Mesendoderm (in vitro differentiated cells): Measurements from ENCODE around the gene PRKCB.
"Not testable (repeated sequence)": the region's sequence is repeated elsewhere in the genome, so short reads cannot be mapped to it uniquely, and the experiment has no call there.

Experiments
- DNase-seq: peaks from one replicate; pipeline ENCODE4 v3.0.0; 2013
- H2AK5ac ChIP-seq: 2 replicates; pipeline ENCODE4 v1.6.1; 2013; ENCODE audit warnings: low read length, inconsistent platforms
- H2BK120ac ChIP-seq: 2 replicates; pipeline ENCODE4 v1.6.1; 2013; ENCODE audit warnings: low read depth, mild to moderate bottlenecking, low read length, moderate library complexity, mixed read lengths
- H2BK15ac ChIP-seq: replicated peaks from 2 replicates; pipeline ENCODE4 v1.6.1; 2013; ENCODE audit warnings: low read depth, mild to moderate bottlenecking, moderate library complexity
- H2BK5ac ChIP-seq: 2 replicates; pipeline ENCODE4 v1.6.1; 2013; ENCODE audit warnings: low read length, inconsistent platforms
- H3K18ac ChIP-seq: 2 replicates; pipeline ENCODE4 v1.6.1; 2013; ENCODE audit warnings: mild to moderate bottlenecking, low read length, mixed read lengths
- H3K23ac ChIP-seq: one replicate; pipeline ENCODE4 v1.6.1; 2013; ENCODE audit warnings: low read length
- H3K27ac ChIP-seq: 2 replicates; pipeline ENCODE4 v1.5.1; 2013; ENCODE audit warnings: low read depth, mild to moderate bottlenecking, inconsistent platforms, low read length, moderate library complexity
- H3K27me3 ChIP-seq: 2 replicates; pipeline ENCODE4 v1.6.1; 2013; ENCODE audit warnings: low read length, control low read depth, mild to moderate bottlenecking, inconsistent platforms; ENCODE audit not compliant: insufficient read depth, poor library complexity
- H3K36me3 ChIP-seq: 2 replicates; pipeline ENCODE4 v1.6.1; 2013; ENCODE audit warnings: low read length, inconsistent platforms; ENCODE audit not compliant: control insufficient read depth, insufficient read depth
- H3K4ac ChIP-seq: one replicate; pipeline ENCODE4 v1.6.1; 2013; ENCODE audit warnings: low read depth, mild to moderate bottlenecking, low read length, moderate library complexity
- H3K4me1 ChIP-seq: 2 replicates; pipeline ENCODE4 v1.6.1; 2013; ENCODE audit warnings: low read depth, low read length, inconsistent platforms; ENCODE audit not compliant: control insufficient read depth
- H3K4me2 ChIP-seq: 2 replicates; pipeline ENCODE4 v1.6.1; 2013; ENCODE audit warnings: low read length
- H3K4me3 ChIP-seq: 2 replicates; pipeline ENCODE4 v1.5.1; 2013; ENCODE audit warnings: mild to moderate bottlenecking, low read length
- H3K56ac ChIP-seq: one replicate; pipeline ENCODE4 v1.6.1; 2013; ENCODE audit warnings: low read length
- H3K79me1 ChIP-seq: 2 replicates; pipeline ENCODE4 v1.6.1; 2013; ENCODE audit warnings: low read length, inconsistent platforms
- H3K79me2 ChIP-seq: 2 replicates; pipeline ENCODE4 v1.6.1; 2013; ENCODE audit warnings: mild to moderate bottlenecking, low read length; ENCODE audit not compliant: control insufficient read depth, insufficient read depth
- H3K9ac ChIP-seq: 2 replicates; pipeline ENCODE4 v1.6.1; 2013; ENCODE audit warnings: low read length, inconsistent platforms
- H4K5ac ChIP-seq: one replicate; pipeline ENCODE4 v1.6.1; 2013; ENCODE audit warnings: low read length
- H4K8ac ChIP-seq: one replicate; pipeline ENCODE4 v1.6.1; 2013; ENCODE audit warnings: low read depth, mild to moderate bottlenecking, control low read depth, low read length, moderate library complexity
- WGBS: extraction: QIAGEN DNeasy Blood & Tissue Kit; methylation state at CpG from one replicate; pipeline ENCODE4 v1.1.7; 2013; ENCODE audit warnings: low lambda C conversion rate, missing lambda C conversion rate; ENCODE audit not compliant: insufficient coverage; ENCODE audit errors: extremely low coverage; 5-methylcytosine and 5-hydroxymethylcytosine counted together

PRKCB gene

GRCh38 chr16:24105471-24105870 lies 269.7 kb downstream of the PRKCB start:
- H3K36me3 ChIP-seq, H3K4me1 ChIP-seq, H4K8ac ChIP-seq, H3K27ac ChIP-seq, DNase-seq, H3K27me3 ChIP-seq, H2AK5ac ChIP-seq, H3K4ac ChIP-seq, H4K5ac ChIP-seq, H3K4me2 ChIP-seq, H3K23ac ChIP-seq, H2BK5ac ChIP-seq, H3K56ac ChIP-seq, H3K79me2 ChIP-seq, H2BK120ac ChIP-seq, H3K9ac ChIP-seq, H2BK15ac ChIP-seq, H3K18ac ChIP-seq, H3K4me3 ChIP-seq, H3K79me1 ChIP-seq: not testable (repeated sequence)
- WGBS, result no CpG with 5 or more reads among the region's 2 CpGs

- H3K23ac ChIP-seq, DNase-seq, H2AK5ac ChIP-seq, H3K27ac ChIP-seq, H3K79me1 ChIP-seq, H3K18ac ChIP-seq, H3K36me3 ChIP-seq, H4K8ac ChIP-seq, H3K4me3 ChIP-seq, H3K9ac ChIP-seq, H3K27me3 ChIP-seq, H3K56ac ChIP-seq, H3K4ac ChIP-seq, H3K79me2 ChIP-seq, H3K4me2 ChIP-seq, H2BK120ac ChIP-seq, H4K5ac ChIP-seq, H2BK15ac ChIP-seq, H2BK5ac ChIP-seq, H3K4me1 ChIP-seq: not testable (repeated sequence)
- WGBS, result no CpG with 5 or more reads among the region's 1 CpG
These were observed 272.3 kb downstream of the PRKCB start for GRCh38 chr16:24108090-24108489.

GRCh38 chr16:24111724-24112302 lies 276.0 kb downstream of the PRKCB start:
- Histone ChIP-seq H2BK120ac (no peak overlapping the region), H3K79me1 (no peaks in the 10 kb centered on the region), H3K4me3 (no peak overlapping the region), H3K4me2 (no peak overlapping the region), H3K4me1 (no peaks in the 10 kb centered on the region), H4K5ac (no peak overlapping the region), H4K8ac (no peak overlapping the region), H3K36me3 (no peaks in the 10 kb centered on the region), H2BK5ac (no peak overlapping the region), H2AK5ac (no peak overlapping the region), H3K9ac (no peak overlapping the region), H3K23ac (no peak overlapping the region), H3K56ac (no peak overlapping the region), H2BK15ac (no peak overlapping the region), H3K18ac (no peak overlapping the region), H3K27ac (no peak overlapping the region), H3K4ac (no peak overlapping the region), H3K79me2 (no peaks in the 10 kb centered on the region), H3K27me3 (no peaks in the 10 kb centered on the region)
- DNase-seq, result no peak
- no CpG with 5 or more reads among the region's 3 CpGs for WGBS

GRCh38 chr16:24113115-24113745 lies 277.4 kb downstream of the PRKCB start:
- Histone ChIP-seq H3K4me2 (no peak overlapping the region), H3K27ac (no peak overlapping the region), H3K4me3 (no peak overlapping the region), H3K23ac (no peak overlapping the region), H3K9ac (no peak overlapping the region), H2BK15ac (no peak overlapping the region), H3K4me1 (peaks cover 3% of the 10 kb centered on the region), H3K4ac (no peak overlapping the region), H4K8ac (no peak overlapping the region), H3K18ac (no peak overlapping the region), H2BK120ac (no peak overlapping the region), H3K56ac (no peak overlapping the region), H4K5ac (no peak overlapping the region), H2BK5ac (no peak overlapping the region), H3K79me1 (no peaks in the 10 kb centered on the region), H3K27me3 (no peaks in the 10 kb centered on the region), H3K36me3 (no peaks in the 10 kb centered on the region), H3K79me2 (no peaks in the 10 kb centered on the region), H2AK5ac (no peak overlapping the region)
- DNase-seq, result no peak
- WGBS, result no CpG with 5 or more reads among the region's 2 CpGs

GRCh38 chr16:24114876-24115275 lies 279.1 kb downstream of the PRKCB start:
- no peaks in the 10 kb centered on the region for H3K36me3 ChIP-seq
- H3K56ac ChIP-seq, result no peak overlapping the region
- no peak overlapping the region for H2BK15ac ChIP-seq
- H3K79me2 ChIP-seq, result no peaks in the 10 kb centered on the region
- no peak for DNase-seq
- no peak overlapping the region for H2BK5ac ChIP-seq
- H3K79me1 ChIP-seq, result no peaks in the 10 kb centered on the region
- H3K9ac ChIP-seq, result no peak overlapping the region
- peaks cover 3% of the 10 kb centered on the region for H3K4me1 ChIP-seq
- no peak overlapping the region for H4K5ac ChIP-seq
- no peak overlapping the region for H2BK120ac ChIP-seq
- H3K27me3 ChIP-seq, result no peaks in the 10 kb centered on the region
- no peak overlapping the region for H3K18ac ChIP-seq
- no peak overlapping the region for H3K27ac ChIP-seq
- no peak overlapping the region for H4K8ac ChIP-seq
- no peak overlapping the region for H3K4ac ChIP-seq
- no peak overlapping the region for H3K4me3 ChIP-seq
- H2AK5ac ChIP-seq, result no peak overlapping the region
- H3K23ac ChIP-seq, result no peak overlapping the region
- no CpG with 5 or more reads among the region's 2 CpGs for WGBS
- no peak overlapping the region for H3K4me2 ChIP-seq
